ENCODE results near the gene RAPGEF1.

The RAPGEF1 gene, protein sequence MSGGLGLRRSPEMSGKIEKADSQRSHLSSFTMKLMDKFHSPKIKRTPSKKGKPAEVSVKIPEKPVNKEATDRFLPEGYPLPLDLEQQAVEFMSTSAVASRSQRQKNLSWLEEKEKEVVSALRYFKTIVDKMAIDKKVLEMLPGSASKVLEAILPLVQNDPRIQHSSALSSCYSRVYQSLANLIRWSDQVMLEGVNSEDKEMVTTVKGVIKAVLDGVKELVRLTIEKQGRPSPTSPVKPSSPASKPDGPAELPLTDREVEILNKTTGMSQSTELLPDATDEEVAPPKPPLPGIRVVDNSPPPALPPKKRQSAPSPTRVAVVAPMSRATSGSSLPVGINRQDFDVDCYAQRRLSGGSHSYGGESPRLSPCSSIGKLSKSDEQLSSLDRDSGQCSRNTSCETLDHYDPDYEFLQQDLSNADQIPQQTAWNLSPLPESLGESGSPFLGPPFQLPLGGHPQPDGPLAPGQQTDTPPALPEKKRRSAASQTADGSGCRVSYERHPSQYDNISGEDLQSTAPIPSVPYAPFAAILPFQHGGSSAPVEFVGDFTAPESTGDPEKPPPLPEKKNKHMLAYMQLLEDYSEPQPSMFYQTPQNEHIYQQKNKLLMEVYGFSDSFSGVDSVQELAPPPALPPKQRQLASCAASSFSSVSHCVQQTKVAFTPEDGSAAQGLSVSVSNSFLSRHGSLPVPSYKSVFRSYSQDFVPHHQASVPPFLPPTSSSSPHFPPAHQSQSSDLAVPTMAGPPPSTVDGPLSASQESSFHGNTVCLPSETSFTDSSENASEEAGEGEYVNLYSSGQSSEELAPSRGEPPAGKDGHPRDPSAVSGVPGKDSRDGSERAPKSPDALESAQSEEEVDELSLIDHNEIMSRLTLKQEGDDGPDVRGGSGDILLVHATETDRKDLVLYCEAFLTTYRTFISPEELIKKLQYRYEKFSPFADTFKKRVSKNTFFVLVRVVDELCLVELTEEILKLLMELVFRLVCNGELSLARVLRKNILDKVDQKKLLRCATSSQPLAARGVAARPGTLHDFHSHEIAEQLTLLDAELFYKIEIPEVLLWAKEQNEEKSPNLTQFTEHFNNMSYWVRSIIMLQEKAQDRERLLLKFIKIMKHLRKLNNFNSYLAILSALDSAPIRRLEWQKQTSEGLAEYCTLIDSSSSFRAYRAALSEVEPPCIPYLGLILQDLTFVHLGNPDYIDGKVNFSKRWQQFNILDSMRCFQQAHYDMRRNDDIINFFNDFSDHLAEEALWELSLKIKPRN (N-terminal part only)

DNA sequence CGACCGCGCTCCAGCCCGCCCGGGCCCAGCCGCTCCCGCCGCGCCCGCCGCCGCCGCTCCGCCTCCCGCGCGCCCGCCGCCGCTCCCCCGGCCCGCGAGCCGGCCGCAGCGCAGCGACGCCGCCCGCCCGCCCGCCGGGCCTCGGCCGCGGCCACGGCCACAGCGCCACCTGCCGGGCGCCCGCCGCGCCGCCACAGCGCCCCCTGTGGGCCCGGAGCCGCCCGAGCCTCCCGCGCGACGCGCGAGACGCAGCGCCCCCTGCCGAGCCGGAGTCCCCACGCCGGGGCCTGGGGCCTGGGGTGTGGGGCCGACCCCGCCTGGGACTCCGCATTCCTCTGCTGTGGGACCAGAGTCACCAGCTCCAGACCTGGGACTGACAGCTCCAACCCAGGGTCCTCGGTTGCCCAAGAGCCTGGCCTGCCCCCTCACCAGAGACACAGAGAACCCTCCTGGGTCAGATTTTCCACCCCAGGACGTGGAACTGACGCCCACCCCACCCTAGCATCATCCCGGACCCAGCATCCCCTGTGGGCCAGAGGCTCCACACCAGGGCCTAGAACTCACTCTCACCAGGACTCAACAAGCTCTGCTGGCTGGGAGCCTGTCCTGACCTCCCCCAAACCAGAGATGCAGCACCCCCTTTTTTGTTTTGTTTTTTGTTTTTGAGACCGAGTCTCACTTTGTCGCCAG is at the start of gene RAPGEF1:
Gene RAPGEF1, minus strand, starts transcription at position 118 of the 690 bp plus-strand sequence. CDS start 246 bp downstream, outside the sequence.
- TF ChIP-seq, protein P1, sequence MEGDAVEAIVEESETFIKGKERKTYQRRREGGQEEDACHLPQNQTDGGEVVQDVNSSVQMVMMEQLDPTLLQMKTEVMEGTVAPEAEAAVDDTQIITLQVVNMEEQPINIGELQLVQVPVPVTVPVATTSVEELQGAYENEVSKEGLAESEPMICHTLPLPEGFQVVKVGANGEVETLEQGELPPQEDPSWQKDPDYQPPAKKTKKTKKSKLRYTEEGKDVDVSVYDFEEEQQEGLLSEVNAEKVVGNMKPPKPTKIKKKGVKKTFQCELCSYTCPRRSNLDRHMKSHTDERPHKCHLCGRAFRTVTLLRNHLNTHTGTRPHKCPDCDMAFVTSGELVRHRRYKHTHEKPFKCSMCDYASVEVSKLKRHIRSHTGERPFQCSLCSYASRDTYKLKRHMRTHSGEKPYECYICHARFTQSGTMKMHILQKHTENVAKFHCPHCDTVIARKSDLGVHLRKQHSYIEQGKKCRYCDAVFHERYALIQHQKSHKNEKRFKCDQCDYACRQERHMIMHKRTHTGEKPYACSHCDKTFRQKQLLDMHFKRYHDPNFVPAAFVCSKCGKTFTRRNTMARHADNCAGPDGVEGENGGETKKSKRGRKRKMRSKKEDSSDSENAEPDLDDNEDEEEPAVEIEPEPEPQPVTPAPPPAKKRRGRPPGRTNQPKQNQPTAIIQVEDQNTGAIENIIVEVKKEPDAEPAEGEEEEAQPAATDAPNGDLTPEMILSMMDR (IDR thresholded peaks at IDR 0.05): peak; percentile 96
- TF ChIP-seq ZFX (IDR thresholded peaks at IDR 0.05; ENCODE audit: borderline replicate concordance): no peak
- peak within 1 kb of the TSS; percentile 56 for H3K27ac ChIP-seq

DNA sequence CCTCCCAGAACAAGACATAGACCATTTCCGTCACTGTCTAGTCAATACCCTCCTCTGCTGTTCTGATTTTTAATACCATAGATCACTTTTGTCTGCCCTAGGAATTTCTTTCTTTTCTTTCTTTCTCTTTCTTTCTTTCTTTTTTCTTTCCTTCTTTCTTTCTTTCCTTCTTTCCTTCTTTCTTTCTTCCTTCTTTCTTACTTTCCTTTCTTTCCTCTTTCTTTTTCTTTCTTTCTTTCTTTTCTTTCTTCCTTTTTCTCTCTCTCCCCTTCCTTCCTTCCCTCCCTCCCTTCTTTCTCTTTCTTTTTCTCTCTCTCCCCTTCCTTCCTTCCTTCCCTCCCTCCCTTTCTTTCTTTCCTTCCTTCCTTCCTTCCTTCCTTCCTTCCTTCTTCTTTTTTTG is 49.0 kb upstream of the RAPGEF1 start:
- no peak overlapping the region for H3K27ac ChIP-seq
- TF ChIP-seq, protein P1 (IDR thresholded peaks at IDR 0.05): no peak
- TF ChIP-seq ZFX (IDR thresholded peaks at IDR 0.05; ENCODE audit: borderline replicate concordance): no peak

DNA sequence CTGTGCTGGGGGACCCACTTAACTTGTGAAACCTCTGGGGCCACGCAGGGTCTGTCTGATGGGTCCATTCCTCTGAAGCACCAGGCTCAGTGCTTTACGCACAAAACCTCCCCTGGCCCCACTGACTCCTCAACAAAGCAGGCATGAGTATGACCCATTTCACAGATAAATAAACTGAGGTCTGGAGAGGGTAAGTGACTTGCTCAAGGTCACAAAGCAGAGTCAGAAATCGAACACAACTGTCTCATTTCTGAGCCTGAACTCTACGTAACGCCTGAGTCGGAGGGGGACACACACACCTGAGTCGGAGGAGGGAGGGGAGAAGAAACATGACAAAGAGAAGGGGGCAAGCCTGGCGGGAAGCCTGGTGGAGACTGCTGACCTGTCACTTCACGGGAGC is 48.0 kb upstream of the RAPGEF1 start:
- H3K27ac ChIP-seq: no peak overlapping the region
- TF ChIP-seq ZFX (IDR thresholded peaks at IDR 0.05; ENCODE audit: borderline replicate concordance): no peak
- TF ChIP-seq, protein P1 (IDR thresholded peaks at IDR 0.05): no peak

DNA sequence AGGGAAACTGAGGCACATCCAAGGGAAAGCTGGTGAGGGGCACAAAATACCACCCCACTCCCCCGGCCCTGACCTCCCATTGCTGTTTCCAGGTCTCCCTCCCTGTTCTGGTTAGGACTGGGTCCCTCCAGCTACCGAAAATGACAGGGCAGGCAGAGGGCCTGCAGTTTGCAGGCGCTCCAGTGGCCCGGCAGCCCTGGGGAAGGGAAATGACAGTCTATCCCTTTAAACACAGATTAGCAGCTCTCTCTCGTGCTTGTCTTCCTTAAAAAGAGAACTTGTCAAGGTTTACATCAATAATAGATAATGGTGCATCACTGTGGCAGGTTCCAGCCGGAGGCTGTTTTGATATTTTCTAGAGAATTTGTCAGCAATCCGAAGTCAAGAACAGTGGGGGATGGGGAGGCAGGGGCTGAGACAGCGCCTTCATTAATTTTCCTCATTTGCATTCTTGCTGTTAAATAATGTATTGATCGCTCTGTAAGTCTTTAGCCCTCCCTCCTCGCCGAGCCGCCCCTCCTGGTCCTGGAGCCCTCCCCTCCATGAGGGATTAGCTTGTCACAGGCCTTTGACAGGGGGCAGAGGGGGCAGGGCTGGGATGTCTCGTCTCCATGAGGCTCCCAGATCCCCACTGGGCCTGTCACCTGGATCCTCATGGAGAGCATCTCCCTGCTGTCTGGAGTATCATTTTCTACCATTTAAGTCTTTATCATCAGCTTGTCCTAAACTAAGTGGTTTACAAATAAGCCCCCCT is 45.0 kb upstream of the RAPGEF1 start:
- no peak overlapping the region for H3K27ac ChIP-seq
- TF ChIP-seq, protein P1 (IDR thresholded peaks at IDR 0.05): no peak
- TF ChIP-seq ZFX (IDR thresholded peaks at IDR 0.05; ENCODE audit: borderline replicate concordance): no peak

DNA sequence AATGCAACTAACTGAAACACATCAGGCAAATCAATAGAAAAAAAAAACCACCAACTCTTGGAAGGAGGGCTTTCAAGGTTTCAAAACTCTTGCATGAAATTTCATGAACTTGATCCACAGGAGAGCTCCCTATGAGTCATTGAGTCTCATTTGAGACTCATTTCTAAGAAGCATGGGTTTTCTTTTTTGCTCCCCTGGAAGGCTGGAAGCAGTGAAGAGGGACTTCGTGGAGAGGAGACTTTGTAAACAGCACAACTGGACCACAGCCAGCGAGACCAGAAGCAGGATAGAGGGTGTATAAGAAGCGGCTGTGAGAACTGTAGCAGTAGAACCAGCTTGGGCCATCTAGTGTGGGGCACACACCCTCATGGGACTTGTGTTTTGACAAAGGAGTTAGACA is 41.2 kb upstream of the RAPGEF1 start:
- TF ChIP-seq, protein P1 (IDR thresholded peaks at IDR 0.05): no peak
- TF ChIP-seq ZFX (IDR thresholded peaks at IDR 0.05; ENCODE audit: borderline replicate concordance): no peak
- H3K27ac ChIP-seq: no peak overlapping the region

DNA sequence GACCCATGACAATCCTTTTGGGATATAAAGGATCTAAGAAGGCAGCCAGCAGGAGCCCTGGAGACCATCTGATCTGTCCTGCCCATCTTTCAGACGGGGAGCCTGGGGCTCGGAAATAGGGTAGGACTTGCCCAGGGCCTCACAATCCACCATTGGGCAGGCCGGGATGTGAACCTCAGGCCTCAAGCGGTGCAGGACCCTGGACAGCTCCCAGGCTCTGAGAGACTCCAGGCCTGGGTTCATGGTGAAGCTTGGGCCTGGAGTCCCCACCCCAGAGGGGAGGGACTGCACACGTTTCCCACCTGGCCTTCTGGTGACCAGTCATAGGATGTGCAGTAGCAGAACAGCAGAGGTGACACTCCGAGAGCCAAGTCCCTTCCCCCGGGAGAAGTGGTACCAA is 36.6 kb upstream of the RAPGEF1 start:
- no peak overlapping the region for H3K27ac ChIP-seq
- no peak for TF ChIP-seq ZFX (IDR thresholded peaks at IDR 0.05; ENCODE audit: borderline replicate concordance)
- TF ChIP-seq, protein P1 (IDR thresholded peaks at IDR 0.05): no peak

All from 22Rv1 (cell line).